Stomach (tissue), 9 donors: Measurements from ENCODE around the gene SRCIN1. TPM values are rescaled to one million over a fixed set of nuclear protein-coding genes. Genes with fewer than 3 reads are reported as not detected.
"Not testable (repeated sequence)": the region's sequence is repeated elsewhere in the genome, so short reads cannot be mapped to it uniquely, and the experiment has no call there.

Experiments
- DNase-seq, 2 donors: peaks; one replicate each; pipeline versions ENCODE4 v3.0.0 to v3.0.0-alpha.2; 2013 to 2019
- H3K27ac ChIP-seq, 5 donors: fragments of 200-600 bp in 4 of 5; sonication (generic) in 4 of 5; one replicate each; pipeline ENCODE4 v1.5.1; 2013 to 2019; ENCODE audit warnings: mild to moderate bottlenecking in 1 of 5, moderate library complexity in 1 of 5
- H3K27me3 ChIP-seq, 3 donors: fragments of 200-600 bp; sonication (generic); one replicate each; pipeline ENCODE4 v1.5.1; 2017 to 2019; ENCODE audit warnings: mixed run types in 1 of 3
- H3K36me3 ChIP-seq, 4 donors: fragments of 200-600 bp; sonication (generic); 1 replicate in 3 of 4; 2 replicates in 1 of 4; pipeline ENCODE4 v1.5.1; 2016 to 2019
- H3K4me1 ChIP-seq, 4 donors: fragments of 200-600 bp; sonication (generic); one replicate each; pipeline ENCODE4 v1.5.1; 2016 to 2019
- H3K4me3 ChIP-seq, 4 donors: fragments of 200-600 bp; sonication (generic) in 3 of 4; one replicate each; pipeline ENCODE4 v1.5.1; 2016 to 2019; ENCODE audit warnings: mild to moderate bottlenecking in 1 of 4
- H3K9me3 ChIP-seq, 4 donors: fragments of 200-600 bp; sonication (generic); one replicate each; pipeline ENCODE4 v1.5.1; 2016 to 2019
- CTCF ChIP-seq, 7 experiments: fragments of 450-650 bp in 4 of 7; fragments of 200-600 bp in 3 of 7; sonication (generic) in 3 of 7; IDR thresholded peaks; one replicate each; pipeline ENCODE4 v1.5.1; 2016 to 2019; ENCODE audit warnings: antibody characterized with exemption in 7 of 7, control low read depth in 2 of 7, mild to moderate bottlenecking in 1 of 7
- EP300 ChIP-seq: sonication (generic); formaldehyde crosslinking; IDR thresholded peaks from one replicate; pipeline ENCODE4 v1.6.1; 2017; ENCODE audit warnings: antibody characterized with exemption
- POLR2A ChIP-seq, 4 donors: fragments of 450-650 bp; IDR thresholded peaks; one replicate each; pipeline ENCODE4 v1.6.1; 2016; ENCODE audit warnings: antibody characterized with exemption in 4 of 4, control low read depth in 2 of 4, mild to moderate bottlenecking in 1 of 4, moderate library complexity in 1 of 4
- POLR2AphosphoS5 ChIP-seq, 3 donors: sonication (generic); formaldehyde crosslinking; IDR thresholded peaks; one replicate each; pipeline ENCODE4 v1.6.1; 2016; ENCODE audit warnings: antibody characterized with exemption in 3 of 3
- WGBS, 5 donors: extraction: QIAGEN DNeasy Blood & Tissue Kit in 3 of 5; methylation state at CpG; one replicate each; pipeline versions ENCODE4 v1.1.5 to v1.1.7; 2013 to 2018; 5-methylcytosine and 5-hydroxymethylcytosine counted together
- intact Hi-C: fragments of 100-400 bp; cut with DNase I; formaldehyde crosslinking; loops from one replicate; pipeline ENCODE4 v1.15.1; 2023; ENCODE audit warnings: low total_unique reads
- polyA plus RNA-seq, 3 donors: library from polyadenylated mRNA; stranded (reverse); fragments of 200-250 nt; gene quantifications; one replicate each; pipeline ENCODE4 v1.2.3, GENCODE V29; 2013
- total RNA-seq, 5 donors: library from RNA; depleted of rRNA; stranded (reverse); fragments of >200 nt; gene quantifications; one replicate each; pipeline versions ENCODE4 v1.1.0 to v1.2.3, GENCODE V29; 2014 to 2016
- donor health status: healthy with polysubstance abuse.
- donor health status: Bipolar disorder and iron deficiency.
- donor health status: healthy.

Gene SRCIN1
- total and polyA plus RNA-seq, 8 donors, result 0.29 to 21.9 (median 1.9) TPM

GRCh38 chr17:38507436-38507835 lies 98.3 kb downstream of the SRCIN1 start:
- H3K27ac ChIP-seq, result no peak overlapping the region
- DNase-seq, result no peak
- intact Hi-C loops, result no loop called here
- TF ChIP-seq POLR2AphosphoS5 (IDR thresholded peaks at IDR 0.05) (no peak), CTCF (IDR thresholded peaks at IDR 0.05) (no peak), POLR2A (IDR thresholded peaks at IDR 0.05) (no peak)
- no peak overlapping the region for H3K4me3 ChIP-seq
- H3K4me1 ChIP-seq, result peaks cover 12 to 27% (median 19%) of the 10 kb centered on the region in 4 donors
- peaks cover 0 to 31% (median 16%) of the 10 kb centered on the region in 3 donors for H3K27me3 ChIP-seq
- no peaks in the 10 kb centered on the region for H3K9me3 ChIP-seq
- 61 to 85% (median 78%) methylated on average over 3 of the region's 3 CpGs for WGBS, 5 donors
- peaks cover 8 to 48% (median 46%) of the 10 kb centered on the region in 4 donors for H3K36me3 ChIP-seq

- Histone ChIP-seq H3K9me3 (no peaks in the 10 kb centered on the region), H3K4me3 (no peak overlapping the region), H3K27ac (no peak overlapping the region), H3K4me1 (peaks cover 0 to 3% (median 1%) of the 10 kb centered on the region in 4 donors), H3K27me3 (peaks cover 0 to 3% (median under 1%) of the 10 kb centered on the region in 3 donors), H3K36me3 (peaks cover 8 to 69% (median 65%) of the 10 kb centered on the region in 4 donors)
- no peak for DNase-seq
- intact Hi-C loops, result no loop called here
- TF ChIP-seq EP300 (no peak), POLR2AphosphoS5 (IDR thresholded peaks at IDR 0.05) (no peak), POLR2A (IDR thresholded peaks at IDR 0.05) (no peak), CTCF (IDR thresholded peaks at IDR 0.05) (no peak)
- WGBS, 5 donors, result 91 to 96% (median 94%) methylated on average over 13 to 14 of the region's 14 CpGs
These were observed 101.5 kb downstream of the SRCIN1 start for GRCh38 chr17:38504216-38504615.

- H3K4me1 ChIP-seq, H3K4me3 ChIP-seq, intact Hi-C loops, H3K27ac ChIP-seq, H3K27me3 ChIP-seq, H3K9me3 ChIP-seq, DNase-seq: not testable (repeated sequence)
- WGBS, 5 donors, result 84 to 91% (median 87%) methylated on average over 13 to 15 of the region's 15 CpGs
- H3K36me3 ChIP-seq, result peaks cover 9 to 78% (median 73%) of the 10 kb centered on the region in 4 donors
These were observed 102.4 kb downstream of the SRCIN1 start for GRCh38 chr17:38503286-38503913.

DNA sequence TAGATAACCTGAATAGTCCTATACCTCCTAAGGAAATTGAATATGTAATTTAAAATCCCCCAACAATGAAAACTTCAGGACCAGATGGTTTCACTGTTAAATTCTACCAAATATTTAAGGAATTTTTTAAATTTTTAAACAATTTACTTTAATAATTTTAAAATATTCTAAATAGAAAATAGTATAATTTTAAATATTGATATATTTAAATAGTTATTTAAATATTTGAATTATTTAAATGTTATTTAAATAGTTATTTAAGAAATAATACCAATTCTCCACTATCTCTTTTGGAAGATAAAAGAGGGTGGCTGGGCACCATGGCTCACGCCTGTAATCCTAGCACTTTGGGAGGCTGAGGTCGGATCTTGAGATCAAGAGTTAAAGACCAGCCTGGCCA lies 104.0 kb downstream of the SRCIN1 start:
- H3K4me3 ChIP-seq, intact Hi-C loops, DNase-seq, H3K4me1 ChIP-seq, H3K9me3 ChIP-seq, H3K27me3 ChIP-seq, H3K27ac ChIP-seq: not testable (repeated sequence)
- H3K36me3 ChIP-seq, result peaks cover 19 to 85% (median 76%) of the 10 kb centered on the region in 4 donors
- WGBS, 5 donors, result 91 to 100% (median 92%) methylated on average over 2 of the region's 2 CpGs

DNA sequence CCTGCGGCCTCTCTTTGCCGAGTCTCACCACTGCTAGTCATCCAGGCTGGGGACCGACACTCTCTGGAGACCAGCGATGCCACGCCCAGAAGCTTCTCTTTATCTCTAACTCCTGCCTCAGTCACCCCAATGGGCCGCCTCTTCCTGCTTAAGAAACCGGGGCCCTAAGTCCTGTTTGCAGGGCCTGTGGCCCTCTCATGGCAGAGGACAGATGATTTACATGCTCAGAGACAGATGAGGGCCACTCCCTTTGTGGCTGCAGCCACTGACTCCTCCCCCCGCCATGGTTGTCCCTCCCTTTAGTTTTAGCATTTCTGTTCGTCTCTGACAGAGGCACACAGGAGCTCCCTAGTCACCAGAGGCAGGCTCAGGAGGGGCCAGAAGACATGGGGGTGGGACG lies 106.5 kb downstream of the SRCIN1 start:
- H3K9me3 ChIP-seq, H3K27ac ChIP-seq, DNase-seq, H3K27me3 ChIP-seq, H3K4me1 ChIP-seq, H3K4me3 ChIP-seq: not testable (repeated sequence)
- intact Hi-C loops, result loop anchor here (10.0 kb wide), 1 partner anchor 86 kb away; no protein-coding TSS in a partner anchor
- WGBS, 5 donors, result 80 to 89% (median 82%) methylated on average over 10 of the region's 10 CpGs
- H3K36me3 ChIP-seq, result peaks cover 19 to 91% (median 78%) of the 10 kb centered on the region in 4 donors

GRCh38 chr17:38498353-38498752 lies 107.4 kb downstream of the SRCIN1 start:
- TF ChIP-seq POLR2A (IDR thresholded peaks at IDR 0.05), result no peak
- no peak for TF ChIP-seq EP300
- TF ChIP-seq POLR2AphosphoS5 (IDR thresholded peaks at IDR 0.05), result no peak
- TF ChIP-seq CTCF (IDR thresholded peaks at IDR 0.05), result no peak
- intact Hi-C loops, result loop anchor here (10.0 kb wide), 1 partner anchor 86 kb away; no protein-coding TSS in a partner anchor
- no peak for DNase-seq
- no peaks in the 10 kb centered on the region for H3K27me3 ChIP-seq
- no peaks in the 10 kb centered on the region for H3K4me1 ChIP-seq
- no peaks in the 10 kb centered on the region for H3K9me3 ChIP-seq
- no peak overlapping the region for H3K27ac ChIP-seq
- WGBS, 5 donors, result 84 to 89% (median 86%) methylated on average over 6 to 14 of the region's 14 CpGs
- peaks cover 26 to 91% (median 78%) of the 10 kb centered on the region in 4 donors for H3K36me3 ChIP-seq
- H3K4me3 ChIP-seq, result no peak overlapping the region

DNA sequence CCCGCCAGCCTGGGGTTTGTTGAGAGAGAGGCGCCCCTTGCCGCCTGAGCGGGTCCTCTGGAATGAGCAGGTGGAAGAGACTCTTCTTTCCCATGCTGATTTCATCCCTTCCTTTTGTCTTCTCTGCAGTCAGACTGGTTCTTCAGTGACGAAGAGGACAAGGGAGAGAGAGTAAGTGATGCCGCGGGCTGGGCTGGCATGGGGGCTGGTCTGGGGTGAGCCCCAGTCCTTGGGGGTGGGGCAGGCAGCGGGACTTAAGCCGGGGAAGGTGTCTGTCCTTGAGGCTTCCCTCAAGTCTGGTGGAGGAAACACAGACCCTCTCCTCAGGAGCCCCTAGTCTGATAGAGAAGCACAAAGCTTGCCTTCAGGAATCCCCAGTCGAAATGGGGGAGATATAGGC lies 108.1 kb downstream of the SRCIN1 start:
- intact Hi-C loops, result loop anchor here (10.0 kb wide), 1 partner anchor 87 kb away; no protein-coding TSS in a partner anchor
- H3K9me3 ChIP-seq, DNase-seq, H3K4me1 ChIP-seq, H3K4me3 ChIP-seq, H3K27me3 ChIP-seq, H3K27ac ChIP-seq: not testable (repeated sequence)
- WGBS, 5 donors, result 87 to 94% (median 94%) methylated on average over 9 to 10 of the region's 10 CpGs
- H3K36me3 ChIP-seq, result peaks cover 27 to 91% (median 77%) of the 10 kb centered on the region in 4 donors

- not testable (repeated sequence) for H3K27me3 ChIP-seq, H3K27ac ChIP-seq, H3K9me3 ChIP-seq, DNase-seq, H3K4me1 ChIP-seq, H3K4me3 ChIP-seq
- intact Hi-C loops, result loop anchor here (10.0 kb wide), 1 partner anchor 91 kb away; no protein-coding TSS in a partner anchor
- 88 to 96% (median 92%) methylated on average over 16 of the region's 16 CpGs for WGBS, 5 donors
- peaks cover 37 to 92% (median 83%) of the 10 kb centered on the region in 4 donors for H3K36me3 ChIP-seq
These were observed 111.6 kb downstream of the SRCIN1 start for GRCh38 chr17:38494152-38494551.
